Measurements from ENCODE around the gene CHD5.

CHD5 gene

DNA sequence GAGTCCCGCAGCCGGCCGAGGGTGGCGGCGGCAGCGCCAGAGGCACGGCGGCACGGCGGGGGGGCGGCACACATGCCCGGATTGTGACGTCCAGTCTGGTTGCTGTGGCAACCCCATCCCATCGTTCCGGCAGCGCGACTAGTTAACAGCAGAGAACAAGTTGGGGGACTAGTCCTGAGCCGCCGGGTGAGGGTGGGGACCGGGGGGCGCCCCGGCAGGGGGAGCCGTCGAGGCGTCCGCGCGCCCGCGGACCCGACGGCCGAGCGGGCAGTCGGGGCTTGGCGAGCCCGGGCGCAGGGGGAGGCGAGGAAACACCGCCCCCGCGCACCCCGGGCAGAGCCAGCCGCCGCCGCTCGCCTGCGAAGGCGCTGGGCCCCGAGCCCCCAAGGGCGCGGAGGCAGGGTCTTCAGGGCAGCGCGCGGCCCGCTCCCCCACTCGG is at the start of gene CHD5:
Gene CHD5 (minus strand): TSS at position 54 of the 439 bp plus-strand sequence. CDS start 298 bp downstream, outside the sequence.
- in situ Hi-C loops (cut with MboI; ENCODE audit: low sequenced_read_pairs, unreplicated experiment): no loop called here
- no peak for DNase-seq (ENCODE audit: low spot score)
- TF ChIP-seq, protein P1, sequence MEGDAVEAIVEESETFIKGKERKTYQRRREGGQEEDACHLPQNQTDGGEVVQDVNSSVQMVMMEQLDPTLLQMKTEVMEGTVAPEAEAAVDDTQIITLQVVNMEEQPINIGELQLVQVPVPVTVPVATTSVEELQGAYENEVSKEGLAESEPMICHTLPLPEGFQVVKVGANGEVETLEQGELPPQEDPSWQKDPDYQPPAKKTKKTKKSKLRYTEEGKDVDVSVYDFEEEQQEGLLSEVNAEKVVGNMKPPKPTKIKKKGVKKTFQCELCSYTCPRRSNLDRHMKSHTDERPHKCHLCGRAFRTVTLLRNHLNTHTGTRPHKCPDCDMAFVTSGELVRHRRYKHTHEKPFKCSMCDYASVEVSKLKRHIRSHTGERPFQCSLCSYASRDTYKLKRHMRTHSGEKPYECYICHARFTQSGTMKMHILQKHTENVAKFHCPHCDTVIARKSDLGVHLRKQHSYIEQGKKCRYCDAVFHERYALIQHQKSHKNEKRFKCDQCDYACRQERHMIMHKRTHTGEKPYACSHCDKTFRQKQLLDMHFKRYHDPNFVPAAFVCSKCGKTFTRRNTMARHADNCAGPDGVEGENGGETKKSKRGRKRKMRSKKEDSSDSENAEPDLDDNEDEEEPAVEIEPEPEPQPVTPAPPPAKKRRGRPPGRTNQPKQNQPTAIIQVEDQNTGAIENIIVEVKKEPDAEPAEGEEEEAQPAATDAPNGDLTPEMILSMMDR (IDR thresholded peaks at IDR 0.05; ENCODE audit: borderline replicate concordance, control extremely low read depth, extremely low read depth, insufficient read depth, missing control alignments): no peak

DNA sequence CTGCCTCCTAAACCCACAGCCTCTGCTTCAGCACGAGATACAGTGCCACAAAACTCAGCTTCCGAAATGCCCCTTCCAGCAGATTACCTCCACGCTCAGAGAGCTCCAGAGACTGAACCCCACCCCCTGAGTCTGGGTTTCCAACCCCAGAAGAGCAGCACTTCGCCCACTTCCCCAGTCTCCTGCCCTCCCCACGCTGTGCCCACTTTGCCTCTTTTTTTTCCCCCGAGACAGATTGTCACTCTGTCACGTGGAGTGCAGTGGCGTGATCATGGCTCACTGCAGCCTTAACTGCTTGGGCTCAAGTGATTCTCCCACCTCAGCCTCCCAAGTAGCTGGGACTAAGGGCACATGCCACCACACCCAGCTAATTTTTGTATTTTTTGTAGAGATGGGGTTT is 45.5 kb upstream of the CHD5 start:
- no peak for DNase-seq (ENCODE audit: low spot score)
- TF ChIP-seq, protein P1 (IDR thresholded peaks at IDR 0.05; ENCODE audit: borderline replicate concordance, control extremely low read depth, extremely low read depth, insufficient read depth, missing control alignments): no peak
- in situ Hi-C loops (cut with MboI; ENCODE audit: low sequenced_read_pairs, unreplicated experiment): no loop called here

DNA sequence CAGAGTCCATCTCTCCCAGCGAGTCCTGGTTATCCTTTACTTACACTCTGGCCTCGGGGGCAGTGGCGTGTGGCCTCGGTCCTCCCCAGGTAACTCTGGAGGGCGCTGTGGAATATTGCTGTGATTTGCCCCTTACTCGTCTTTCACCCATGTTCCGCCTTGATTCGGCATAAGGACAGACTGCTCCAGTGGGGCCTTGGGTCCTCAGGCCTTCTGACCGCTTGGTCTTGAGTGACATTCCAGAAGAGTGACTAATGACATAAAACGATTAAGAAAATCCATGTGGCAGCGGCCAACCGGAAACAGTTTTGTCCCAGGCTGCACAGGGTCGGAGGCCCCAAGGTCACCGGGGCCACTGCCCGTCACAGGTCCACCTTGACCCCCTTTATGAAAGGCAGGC is 44.6 kb upstream of the CHD5 start:
- TF ChIP-seq, protein P1 (IDR thresholded peaks at IDR 0.05; ENCODE audit: borderline replicate concordance, control extremely low read depth, extremely low read depth, insufficient read depth, missing control alignments): no peak
- in situ Hi-C loops (cut with MboI; ENCODE audit: low sequenced_read_pairs, unreplicated experiment): no loop called here

DNA sequence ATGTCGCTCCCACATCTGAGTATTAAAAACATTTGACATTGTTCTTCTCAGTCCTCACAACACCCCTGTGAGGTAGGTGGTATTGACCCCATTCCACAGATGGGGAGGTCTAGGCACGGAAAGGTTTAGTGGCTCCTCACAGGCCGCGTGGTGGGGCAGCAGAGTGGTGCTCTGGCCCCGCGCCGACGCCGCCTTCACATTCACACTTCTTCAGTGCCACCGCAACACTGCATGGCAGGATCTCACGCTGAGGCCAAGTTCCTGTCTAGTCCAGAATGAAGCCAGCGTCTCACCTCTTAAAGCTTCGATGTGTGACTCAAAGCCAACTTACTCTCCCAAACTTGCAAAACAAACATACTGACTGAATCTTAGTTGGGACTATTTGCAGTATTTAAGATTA is 43.5 kb upstream of the CHD5 start:
- TF ChIP-seq, protein P1 (IDR thresholded peaks at IDR 0.05; ENCODE audit: borderline replicate concordance, control extremely low read depth, extremely low read depth, insufficient read depth, missing control alignments): no peak
- DNase-seq (ENCODE audit: low spot score): no peak
- in situ Hi-C loops (cut with MboI; ENCODE audit: low sequenced_read_pairs, unreplicated experiment): no loop called here

More for the DNA sequence above, 44.6 kb upstream of the CHD5 start:
- no peak for DNase-seq (ENCODE audit: low spot score)

DNA sequence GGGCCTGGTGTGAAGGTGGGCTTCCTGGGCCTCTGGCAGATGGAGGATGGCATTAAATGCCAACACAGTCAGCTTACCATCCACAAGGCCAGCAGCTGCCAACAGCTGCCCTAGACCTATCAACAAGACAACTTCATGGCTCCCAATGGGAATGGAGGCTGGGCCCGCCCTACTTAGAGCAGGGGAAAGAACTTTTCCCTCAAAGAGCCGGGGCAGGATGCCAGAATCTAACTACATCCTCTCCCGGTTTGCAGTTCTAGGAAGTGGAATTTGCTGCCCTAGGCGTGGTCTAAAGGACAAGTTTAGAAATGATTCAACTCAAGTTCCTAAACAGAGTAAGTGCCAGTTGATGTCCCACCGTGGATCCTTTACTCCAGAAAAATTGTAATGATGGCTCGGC is 42.5 kb upstream of the CHD5 start:
- TF ChIP-seq, protein P1 (IDR thresholded peaks at IDR 0.05; ENCODE audit: borderline replicate concordance, control extremely low read depth, extremely low read depth, insufficient read depth, missing control alignments): no peak
- in situ Hi-C loops (cut with MboI; ENCODE audit: low sequenced_read_pairs, unreplicated experiment): no loop called here

DNA sequence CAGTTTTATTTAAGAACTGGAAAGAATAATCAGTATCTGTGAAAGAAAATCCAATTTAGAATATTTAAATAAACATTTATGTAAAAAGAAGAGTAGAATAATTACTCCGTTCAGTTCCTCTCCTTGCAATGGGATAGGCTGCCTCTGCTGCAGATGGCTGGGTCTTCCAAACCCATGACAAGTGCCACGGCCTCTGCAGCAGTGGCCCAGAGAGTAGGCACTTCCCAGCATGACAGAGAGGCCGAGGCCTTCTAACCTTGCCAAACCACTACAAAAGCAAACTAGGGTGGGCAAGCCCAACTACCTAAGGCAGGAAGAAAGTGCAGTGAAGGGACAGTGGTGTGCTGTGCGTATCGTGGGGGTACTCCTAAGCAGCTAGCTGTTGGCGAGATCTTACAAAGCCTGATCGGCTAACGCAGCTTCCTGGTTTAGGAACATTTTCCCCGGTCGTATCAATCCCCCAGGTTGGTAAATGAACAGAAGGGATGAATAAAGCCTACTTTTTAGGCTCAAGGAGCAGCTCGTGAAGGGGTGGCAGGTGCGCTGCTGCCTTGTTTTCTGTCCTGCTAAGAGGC is 41.2 kb upstream of the CHD5 start:
- DNase-seq (ENCODE audit: low spot score): no peak
- in situ Hi-C loops (cut with MboI; ENCODE audit: low sequenced_read_pairs, unreplicated experiment): no loop called here
- TF ChIP-seq, protein P1 (IDR thresholded peaks at IDR 0.05; ENCODE audit: borderline replicate concordance, control extremely low read depth, extremely low read depth, insufficient read depth, missing control alignments): no peak

More for the DNA sequence above, 42.5 kb upstream of the CHD5 start:
- DNase-seq (ENCODE audit: low spot score): no peak
